GM19468 (cell line): ENCODE data around the gene TM7SF3.
"Not testable (repeated sequence)": the region's sequence is repeated elsewhere in the genome, so short reads cannot be mapped to it uniquely, and the experiment has no call there.

Experiments used
- ATAC-seq: cut with Tn5 transposase; IDR thresholded peaks from one replicate; pipeline ENCODE4 v1.9.1; 2021; ENCODE audit warnings: mild to moderate bottlenecking, moderate library complexity, moderate number of reproducible peaks; ENCODE audit not compliant: unreplicated experiment; ENCODE audit errors: extremely low read depth

Gene TM7SF3, protein sequence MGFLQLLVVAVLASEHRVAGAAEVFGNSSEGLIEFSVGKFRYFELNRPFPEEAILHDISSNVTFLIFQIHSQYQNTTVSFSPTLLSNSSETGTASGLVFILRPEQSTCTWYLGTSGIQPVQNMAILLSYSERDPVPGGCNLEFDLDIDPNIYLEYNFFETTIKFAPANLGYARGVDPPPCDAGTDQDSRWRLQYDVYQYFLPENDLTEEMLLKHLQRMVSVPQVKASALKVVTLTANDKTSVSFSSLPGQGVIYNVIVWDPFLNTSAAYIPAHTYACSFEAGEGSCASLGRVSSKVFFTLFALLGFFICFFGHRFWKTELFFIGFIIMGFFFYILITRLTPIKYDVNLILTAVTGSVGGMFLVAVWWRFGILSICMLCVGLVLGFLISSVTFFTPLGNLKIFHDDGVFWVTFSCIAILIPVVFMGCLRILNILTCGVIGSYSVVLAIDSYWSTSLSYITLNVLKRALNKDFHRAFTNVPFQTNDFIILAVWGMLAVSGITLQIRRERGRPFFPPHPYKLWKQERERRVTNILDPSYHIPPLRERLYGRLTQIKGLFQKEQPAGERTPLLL

DNA sequence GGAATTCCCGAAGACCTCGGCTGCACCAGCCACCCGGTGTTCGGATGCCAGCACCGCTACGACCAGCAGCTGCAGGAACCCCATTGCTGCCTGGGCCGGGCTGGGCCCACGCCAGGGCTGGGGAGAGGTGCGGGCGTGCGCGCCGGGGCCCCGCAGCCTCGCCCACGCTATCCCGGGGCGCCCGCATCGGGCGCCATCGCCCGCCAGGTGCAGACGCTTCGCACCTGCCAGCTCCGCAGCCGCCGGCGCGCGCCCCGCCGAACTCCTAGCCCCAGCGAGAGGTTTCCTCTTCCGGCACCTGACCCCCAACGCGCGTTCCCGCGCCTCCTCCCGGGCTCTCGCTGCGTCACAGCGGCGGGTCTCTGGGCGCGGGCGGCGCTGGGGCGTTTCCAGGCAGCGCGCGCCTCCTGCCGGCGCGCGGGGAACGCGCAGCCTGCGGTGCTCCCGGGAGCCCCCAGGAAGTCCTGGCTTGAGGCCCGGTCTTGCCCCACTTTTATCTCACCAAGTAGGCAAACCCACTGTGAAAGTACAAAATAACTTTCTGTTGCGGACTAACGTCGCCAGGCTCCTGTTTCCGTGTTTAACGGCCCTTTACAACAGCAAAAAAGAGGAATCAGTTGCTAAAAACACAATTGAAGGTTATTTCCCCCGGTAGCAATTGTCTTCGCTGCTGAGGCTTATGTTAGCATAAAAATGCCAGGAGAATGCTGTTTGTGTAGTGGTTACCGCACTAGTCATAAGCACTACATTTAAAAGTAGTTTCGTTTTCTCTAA lies at the start of gene TM7SF3:
TM7SF3 (minus strand) TSS at position 300 of the 774 bp plus-strand sequence; CDS start at position 84, 216 bp downstream.
- peak; percentile 87 for ATAC-seq

DNA sequence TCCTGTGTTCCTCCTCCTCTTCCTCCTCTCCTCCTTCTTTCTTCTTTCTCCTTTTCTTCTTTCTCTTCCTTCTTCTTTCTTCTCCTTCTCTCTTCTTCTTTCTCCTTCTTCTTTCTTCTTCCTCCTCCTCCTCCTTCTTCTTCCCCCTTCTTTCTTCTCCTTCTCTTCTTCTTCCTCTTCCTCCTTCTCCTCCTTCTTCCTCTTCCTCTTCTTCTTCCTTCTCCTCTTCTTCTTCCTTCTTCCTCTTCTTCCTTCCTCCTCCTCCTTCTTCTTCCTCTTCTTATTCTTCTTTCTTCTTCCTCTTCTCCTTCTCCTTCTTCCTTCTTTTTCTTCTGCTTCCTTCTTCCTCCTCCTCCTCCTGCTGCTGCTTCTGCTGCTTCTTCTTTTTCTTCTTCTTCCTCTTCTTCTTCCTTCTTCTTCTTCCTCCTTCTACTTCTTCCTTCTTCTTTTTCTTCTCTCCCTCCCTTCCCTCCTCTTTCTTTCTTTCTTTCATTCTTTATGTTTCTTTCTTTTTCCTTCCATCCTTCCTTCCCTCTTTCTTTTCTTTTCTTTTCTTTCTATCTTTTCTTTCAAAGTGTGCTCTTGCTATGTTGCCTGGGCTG lies 49.2 kb upstream of the TM7SF3 start:
- no peak for ATAC-seq

DNA sequence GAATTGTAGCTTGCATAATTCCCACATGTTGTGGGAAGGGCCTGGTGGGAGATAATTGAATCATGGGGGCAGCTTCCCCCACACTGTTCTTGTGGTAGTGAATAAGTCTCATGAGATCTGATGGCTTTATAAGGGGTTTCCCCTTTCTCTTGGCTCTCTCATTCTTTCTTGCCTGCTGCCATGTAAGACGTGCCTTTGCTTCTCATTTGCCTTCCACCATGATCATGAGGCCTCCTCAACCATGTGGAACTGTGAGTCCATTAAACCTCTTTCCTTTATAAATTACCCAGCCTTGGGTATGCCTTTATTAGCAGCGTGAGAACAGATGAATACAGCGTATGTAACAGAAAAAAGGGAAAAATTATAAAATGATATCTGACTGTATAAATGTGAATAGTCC lies 47.1 kb upstream of the TM7SF3 start:
- no peak for ATAC-seq

DNA sequence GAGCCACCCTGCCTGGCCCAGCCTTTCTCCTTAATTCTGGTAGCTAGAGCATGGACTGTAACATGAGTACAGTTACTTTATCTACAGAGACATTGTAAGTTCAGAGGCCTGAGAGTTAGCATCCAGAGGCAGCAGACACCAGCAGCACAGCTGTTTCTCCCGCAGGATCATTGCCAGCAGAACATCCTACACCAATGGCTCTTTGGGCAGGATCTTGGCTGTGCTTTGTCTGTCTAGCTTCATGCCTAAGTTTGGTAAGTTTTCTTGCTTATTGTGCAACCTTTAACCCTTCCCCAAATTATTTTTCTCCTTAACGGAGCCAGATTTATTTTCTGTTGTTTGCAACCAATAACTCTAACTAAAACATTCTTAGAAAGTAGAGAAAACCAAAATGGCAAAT lies 46.6 kb upstream of the TM7SF3 start:
- no peak for ATAC-seq

DNA sequence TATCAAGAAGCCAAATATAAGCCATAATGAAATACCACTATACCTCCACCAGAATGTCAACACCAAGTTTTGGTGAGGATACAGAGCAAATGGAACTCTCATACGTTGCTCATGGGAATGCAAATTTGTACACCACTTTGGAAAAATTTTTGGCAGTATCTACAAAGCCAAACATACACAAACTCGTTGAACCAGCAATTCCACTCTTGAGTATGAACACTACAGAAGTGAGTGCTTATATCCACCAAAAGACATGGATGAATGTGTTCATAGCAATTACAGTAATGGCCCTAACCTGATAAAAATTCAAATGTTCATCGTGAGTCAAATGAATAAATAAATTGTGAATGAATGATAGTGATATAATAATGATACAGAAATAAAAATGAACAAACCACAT lies 43.4 kb upstream of the TM7SF3 start:
- no peak for ATAC-seq

DNA sequence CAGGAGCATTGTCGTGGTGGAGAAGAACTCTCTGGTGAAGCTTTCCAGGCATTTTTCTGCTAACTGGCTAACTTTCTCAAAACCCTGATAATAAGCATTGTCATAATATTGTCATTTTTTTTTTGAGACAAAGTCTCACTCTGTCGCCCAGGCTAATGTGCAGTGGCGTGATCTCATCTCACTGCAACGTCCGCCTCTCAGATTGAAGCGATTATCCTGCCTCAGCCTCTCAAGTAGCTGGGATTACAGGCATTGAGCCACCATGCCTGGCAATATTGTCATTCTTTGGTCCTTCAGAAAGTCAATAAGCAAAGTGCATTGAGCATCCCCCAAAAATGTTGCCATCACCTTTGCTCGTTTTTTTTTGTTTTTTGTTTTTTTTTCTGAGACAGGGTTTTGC lies 41.8 kb upstream of the TM7SF3 start:
- no peak for ATAC-seq

DNA sequence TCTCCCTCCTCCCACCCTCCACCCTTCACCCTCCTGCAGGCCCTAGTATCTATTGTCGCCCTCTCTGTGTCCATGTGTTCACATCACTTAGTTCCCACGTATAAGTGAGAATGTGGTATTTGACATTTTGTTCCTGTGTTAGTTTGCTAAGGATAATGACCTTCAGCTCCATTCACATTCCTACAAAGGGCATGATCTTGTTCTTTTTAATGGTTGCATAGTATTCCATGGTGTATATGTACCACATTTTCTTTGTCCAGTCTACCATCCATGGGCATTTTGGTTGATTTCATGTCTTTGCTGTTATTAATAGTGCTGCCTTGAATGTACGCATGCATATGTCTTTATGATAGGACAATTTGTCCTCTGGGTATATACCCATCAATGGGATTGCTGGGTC lies 38.6 kb upstream of the TM7SF3 start:
- no peak for ATAC-seq

DNA sequence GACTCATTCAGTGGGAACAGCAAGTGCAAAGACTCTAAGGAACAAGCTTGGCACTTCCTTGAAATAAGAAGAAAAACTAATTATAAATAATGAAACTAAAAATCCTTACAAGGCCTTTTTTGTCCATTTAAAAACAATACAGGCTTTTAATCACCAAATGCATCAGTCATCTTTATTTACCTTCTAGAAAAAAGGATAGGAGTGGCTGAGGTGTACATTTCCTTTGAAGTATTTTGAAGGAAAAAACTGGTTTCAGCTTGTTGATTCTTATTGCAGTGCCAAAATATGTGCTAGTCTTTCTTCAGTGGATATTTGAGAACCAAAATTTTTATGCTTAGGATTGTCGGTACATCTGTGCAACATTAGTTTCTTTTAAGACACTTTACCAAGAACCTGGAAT lies 38.0 kb upstream of the TM7SF3 start:
- no peak for ATAC-seq

DNA sequence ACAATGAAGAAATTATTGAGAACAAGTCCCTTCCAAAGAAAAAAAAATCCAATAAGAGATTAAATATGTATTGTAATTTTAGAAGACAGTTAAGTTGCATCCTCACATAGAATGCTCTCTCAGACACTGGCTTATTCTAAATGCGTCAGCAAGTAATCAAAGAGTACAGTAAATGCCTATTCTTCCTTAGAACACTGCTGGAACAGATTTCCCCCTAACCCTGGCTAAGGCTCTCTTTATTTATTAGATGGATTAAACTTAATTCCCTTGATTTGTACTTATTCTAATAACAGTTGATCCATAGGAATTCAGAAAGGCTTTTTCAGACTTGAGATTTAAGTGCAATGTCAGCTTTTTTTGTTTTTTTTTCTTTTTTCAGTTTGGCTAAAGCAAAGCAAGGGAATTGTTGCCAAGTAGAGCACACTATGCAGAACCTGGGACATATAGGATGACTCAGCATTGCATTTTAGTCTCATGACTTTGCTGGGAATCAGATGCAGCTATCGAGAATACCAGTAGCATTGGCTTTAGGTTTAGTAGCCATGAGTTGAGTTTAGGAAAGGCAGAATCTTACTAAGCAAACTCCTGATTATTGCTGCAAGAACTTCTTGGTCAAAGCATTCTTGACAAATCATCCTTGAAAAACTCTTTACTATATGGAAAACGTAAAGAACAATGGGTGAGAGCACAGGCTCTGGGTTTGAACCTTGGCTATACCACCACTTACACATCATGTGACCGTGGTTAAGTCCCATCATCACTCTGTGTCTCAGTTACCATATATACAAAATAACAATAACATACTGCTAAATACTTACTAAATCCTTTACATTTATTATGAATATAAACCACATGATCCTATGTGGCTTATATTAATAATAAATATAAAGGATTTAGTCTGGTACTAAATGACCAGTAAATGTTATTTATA lies 34.9 kb upstream of the TM7SF3 start:
- ATAC-seq = no peak

DNA sequence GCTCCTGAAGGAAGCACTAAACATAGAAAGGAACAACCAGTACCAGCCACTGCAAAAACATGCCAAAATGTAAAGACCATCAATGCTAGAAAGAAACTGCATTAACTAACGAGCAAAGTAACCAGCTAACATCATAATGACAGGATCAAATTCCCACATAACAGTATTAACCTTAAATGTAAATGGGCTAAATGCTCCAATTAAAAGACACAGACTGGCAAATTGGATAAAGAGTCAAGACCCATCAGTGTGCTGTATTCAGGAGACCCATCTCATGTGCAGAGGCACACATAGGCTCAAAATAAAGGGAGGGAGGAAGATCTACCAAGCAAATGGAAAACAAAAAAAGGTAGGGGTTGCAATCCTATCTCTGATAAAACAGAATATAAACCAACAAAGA lies 27.8 kb upstream of the TM7SF3 start:
- not testable (repeated sequence) for ATAC-seq

DNA sequence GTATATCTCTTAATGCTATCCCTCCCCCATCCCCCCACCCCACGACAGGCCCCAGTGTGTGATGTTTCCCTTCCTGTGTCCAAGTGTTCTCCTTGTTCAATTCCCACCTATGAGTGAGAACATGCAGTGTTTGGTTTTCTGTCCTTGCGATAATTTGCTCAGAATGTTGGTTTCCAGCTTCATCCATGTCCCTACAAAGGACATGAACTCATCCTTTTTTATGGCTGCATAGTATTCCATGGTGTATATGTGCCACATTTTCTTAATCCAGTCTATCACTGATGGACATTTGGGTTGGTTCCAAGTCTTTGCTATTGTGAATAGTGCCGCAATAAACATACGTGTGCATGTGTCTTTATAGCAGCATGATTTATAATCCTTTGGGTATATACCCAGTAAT lies 26.5 kb upstream of the TM7SF3 start:
- ATAC-seq = not testable (repeated sequence)

DNA sequence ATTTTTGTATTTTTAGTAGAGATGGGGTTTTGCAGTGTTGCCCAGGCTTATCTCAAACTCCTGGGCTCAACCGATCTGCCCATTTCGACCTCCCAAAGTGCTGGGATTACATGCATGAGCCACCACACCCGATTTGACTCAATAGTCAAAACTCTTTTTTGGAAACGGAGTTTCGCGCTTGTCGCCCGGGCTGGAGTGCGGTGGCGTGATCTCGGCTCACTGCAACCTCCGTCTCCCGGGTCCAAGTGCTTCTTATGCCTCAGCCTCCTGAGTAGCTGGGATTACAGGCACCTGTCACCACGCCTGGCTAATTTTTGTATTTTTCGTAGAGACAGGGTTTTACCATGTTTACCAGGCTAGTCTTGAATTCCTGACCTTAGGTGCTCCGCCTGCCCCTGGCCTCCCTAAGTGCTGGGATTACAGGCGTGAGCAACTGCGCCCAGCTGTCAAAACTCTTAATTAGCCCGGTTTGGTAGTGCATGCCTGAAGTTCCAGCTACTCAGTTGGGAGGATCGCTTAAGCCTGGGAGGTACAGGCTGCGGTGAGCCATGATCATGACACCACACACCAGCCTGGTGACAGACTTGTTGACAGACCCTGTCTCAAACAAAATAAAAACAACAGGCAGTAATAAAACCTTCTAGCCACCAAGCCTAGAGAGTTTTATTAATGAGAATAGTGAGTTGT lies 20.6 kb upstream of the TM7SF3 start:
- ATAC-seq = no peak

DNA sequence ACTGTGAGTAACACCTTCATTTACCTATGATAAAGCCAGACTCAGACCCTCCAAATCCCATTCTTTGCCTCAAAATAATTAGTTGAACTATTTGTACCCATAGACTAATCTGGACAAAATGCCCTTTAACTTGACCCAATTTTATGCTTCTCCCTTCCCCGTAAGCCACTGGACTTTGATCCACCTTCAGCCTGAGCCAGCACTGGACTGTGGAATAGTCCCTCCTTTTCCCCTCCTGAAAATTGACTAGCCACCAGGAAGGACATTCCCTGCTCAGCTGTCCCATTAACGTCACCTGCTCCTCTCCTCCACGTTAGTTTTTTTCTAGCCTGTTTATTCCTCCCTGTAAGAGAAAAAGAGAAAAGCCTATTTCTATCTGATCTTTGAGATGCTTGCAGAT lies 18.5 kb upstream of the TM7SF3 start:
- ATAC-seq = no peak

DNA sequence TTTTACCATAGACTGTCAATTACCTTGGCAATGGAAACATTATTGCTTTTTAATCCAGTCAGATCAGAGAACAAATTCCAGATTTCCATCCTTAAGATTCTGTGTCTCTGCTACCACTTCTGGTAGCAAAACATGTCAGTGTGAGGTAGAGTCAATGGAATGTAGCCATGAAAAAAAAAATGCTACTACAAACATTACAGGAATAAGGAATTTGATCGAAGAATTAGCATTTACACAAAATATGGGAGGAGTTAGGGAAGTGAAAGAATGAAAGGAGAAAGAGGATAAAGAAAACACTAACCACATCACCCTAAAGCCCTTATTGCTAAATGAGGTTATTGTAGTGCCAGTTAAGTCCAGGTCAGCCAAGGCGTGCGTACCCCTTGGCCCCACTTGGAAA lies 17.3 kb upstream of the TM7SF3 start:
- ATAC-seq = no peak

DNA sequence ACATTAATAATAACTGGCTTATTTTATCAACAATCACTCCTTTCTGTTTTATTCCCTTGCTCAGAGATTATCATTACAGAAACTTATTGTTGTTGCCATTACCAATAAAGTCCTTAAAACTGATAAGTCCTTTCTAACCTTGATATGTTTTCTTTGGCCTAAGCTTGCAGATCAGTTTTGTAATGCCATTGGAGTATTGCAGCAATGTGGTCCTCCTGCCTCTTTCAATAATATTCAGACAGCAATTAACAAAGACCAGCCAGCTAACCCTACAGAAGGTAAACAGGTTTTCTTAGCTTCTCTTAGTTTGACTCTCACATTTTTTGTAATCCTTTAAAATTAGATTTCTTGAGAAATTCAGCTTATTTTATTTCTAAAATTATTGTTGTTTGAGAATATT lies 12.1 kb upstream of the TM7SF3 start:
- ATAC-seq = no peak

DNA sequence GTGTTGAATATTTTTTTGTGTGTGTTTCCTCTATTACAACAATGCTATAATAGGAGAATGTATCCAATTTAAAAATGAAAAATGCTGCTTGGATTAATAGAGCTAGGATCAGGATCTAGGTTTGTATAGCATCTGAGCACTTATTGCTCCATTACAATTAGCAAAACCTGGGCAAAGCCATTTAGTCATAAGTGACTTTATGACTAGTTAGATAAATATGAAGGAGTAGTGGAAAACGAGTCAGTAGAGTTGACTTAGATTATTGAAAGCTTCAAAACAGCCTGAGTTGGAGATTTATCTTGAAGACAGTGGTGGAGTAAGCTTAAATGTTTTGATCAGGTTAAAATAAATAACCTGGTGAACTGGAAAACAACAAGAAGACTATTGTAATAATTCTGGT lies 10.9 kb upstream of the TM7SF3 start:
- no peak for ATAC-seq

DNA sequence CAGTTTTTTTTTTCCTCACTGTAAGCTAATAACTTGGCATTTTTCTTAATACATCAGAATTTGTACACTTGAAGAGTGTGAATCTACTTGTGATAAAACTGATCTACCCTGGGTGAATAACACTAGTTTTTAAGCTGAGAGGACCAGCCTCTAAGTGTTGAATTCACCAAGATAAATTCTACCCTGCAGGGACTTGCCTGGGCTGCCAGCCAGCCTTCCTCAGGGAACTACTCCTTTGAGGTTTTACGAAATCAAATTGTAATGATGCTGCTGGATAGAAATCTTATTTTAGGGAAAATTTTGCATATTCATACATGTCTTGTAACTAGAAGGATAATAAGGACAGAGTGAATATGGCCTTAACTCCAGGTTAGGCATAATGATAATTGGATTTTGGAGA lies 10.1 kb upstream of the TM7SF3 start:
- no peak for ATAC-seq

DNA sequence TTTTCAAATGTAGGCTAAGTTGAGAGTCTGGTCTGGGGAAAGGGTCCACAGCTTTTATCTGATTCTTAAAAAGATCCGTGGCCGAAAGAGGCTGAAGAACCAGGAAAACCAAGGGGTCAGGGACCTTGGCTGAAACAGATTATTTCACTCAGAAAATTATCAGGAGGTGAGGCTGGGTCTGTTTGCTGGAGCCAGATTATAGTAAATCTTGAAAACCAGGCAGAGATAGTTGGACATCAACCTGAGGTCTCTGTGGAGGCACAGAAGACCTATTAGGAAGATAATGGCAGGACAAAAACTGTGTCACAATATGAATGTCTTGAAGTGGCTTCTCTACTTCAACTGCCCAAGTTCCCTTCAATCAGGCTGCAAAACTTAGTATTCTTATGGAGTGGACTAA lies 6.6 kb upstream of the TM7SF3 start:
- ATAC-seq = no peak

DNA sequence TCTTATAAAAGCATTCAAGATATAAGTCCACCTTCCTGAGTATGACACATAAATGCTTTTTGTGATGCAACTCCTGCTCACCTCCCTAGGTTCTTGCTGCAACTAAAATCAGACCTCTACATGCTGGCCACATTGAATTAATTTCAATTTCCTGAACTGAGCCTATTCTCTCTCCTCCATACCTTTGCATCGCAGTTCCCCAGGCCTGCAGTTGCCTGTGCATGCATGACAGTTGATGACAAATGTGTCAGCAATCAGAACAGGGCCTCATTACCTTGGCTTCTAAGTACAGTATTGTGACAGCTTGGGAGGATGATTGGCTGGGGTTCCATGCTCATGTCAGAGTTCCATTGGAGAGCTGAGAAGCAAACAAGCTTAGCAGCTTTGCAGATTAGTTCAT lies 3.9 kb upstream of the TM7SF3 start:
- no peak for ATAC-seq
